Bone marrow (tissue), 2 donors: Measurements from ENCODE around the gene DOCK8.

Experiments used
- DNase-seq, 2 donors: peaks; one replicate each; lab custom pipeline; 2025; lab: John Stamatoyannopoulos, UW

Gene DOCK8

DNA sequence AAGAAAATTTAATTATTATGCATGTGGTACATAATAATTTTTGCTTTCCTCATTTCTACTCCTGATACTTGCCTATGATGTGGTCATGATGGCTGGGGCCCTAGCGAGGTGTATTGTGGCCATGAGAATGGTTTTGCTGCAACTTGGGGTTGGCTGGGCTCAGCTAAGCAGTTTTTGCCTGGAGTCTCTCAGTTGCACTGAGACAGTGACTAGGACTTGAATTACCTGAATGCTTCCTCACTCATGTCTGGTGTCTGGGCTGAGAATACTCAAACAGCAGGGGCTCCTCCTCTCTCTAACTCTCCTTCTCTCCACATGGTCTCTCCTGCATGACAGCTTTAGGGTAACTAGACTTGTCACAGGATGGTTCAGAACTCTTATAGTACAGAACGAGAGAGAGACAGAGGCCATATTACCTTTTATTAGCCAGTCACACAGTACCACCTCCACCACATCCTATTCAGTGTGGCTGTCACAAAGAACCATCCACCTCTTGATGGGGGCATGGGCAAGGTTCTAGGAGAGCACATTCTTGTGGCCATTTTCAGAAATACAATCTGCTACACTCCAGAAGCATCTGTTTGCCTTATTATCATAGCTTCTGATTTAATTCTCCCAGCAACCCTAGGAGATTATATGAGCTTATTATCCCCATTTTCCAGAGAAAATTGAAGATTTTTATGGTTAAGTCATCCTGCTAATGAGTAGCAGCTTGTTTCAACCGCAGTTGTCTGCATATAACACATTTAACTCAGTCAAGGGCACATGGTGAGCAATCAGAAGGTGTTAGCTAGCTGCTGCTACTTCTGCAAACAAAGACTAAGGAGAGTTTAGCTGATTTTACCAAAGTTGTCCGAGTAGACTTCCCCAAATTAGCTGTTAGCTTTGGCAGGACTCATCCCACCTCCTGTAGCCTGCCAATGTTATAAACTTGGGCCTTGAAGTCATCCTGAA is 245.1 kb downstream of the DOCK8 start:
- DNase-seq, result no peak

DNA sequence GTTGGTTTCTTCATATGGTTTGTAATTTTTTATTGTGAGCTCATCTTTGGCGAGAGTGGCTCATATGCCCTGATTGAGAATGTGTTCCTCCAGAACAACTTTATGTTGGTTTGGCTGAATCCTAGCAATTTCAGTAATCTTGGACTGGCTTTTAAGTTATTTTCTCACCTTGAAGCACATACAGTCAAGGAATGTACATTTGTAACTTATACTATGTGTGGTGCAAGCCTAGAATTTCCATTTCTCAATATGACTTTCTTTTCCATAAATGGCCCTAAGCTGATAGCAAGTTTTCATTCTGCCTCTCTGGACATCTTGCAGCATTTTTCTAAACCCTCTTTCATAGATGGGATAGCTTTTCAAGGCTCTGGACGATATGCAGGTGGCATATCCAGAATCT is 247.5 kb downstream of the DOCK8 start:
- no peak for DNase-seq

DNA sequence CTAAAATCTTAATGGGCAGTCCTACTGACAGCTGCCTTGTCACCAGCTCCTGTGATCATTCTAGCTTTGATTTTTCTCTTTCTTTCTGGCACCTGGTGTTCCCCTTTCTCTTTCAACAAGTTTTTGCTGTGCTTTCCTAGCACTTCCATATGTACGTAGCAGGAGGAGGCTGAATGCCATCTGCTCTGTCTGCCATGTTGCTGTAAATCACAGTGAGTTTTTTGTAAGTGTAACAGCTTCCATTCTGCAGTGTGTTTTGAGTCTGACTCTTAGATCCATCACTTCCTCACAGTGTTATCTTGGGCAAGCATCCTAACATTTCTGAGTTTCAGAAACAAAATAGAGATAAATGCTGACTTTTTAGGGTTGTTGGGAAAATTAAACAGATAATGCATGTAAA is 247.9 kb downstream of the DOCK8 start:
- DNase-seq, result no peak

DNA sequence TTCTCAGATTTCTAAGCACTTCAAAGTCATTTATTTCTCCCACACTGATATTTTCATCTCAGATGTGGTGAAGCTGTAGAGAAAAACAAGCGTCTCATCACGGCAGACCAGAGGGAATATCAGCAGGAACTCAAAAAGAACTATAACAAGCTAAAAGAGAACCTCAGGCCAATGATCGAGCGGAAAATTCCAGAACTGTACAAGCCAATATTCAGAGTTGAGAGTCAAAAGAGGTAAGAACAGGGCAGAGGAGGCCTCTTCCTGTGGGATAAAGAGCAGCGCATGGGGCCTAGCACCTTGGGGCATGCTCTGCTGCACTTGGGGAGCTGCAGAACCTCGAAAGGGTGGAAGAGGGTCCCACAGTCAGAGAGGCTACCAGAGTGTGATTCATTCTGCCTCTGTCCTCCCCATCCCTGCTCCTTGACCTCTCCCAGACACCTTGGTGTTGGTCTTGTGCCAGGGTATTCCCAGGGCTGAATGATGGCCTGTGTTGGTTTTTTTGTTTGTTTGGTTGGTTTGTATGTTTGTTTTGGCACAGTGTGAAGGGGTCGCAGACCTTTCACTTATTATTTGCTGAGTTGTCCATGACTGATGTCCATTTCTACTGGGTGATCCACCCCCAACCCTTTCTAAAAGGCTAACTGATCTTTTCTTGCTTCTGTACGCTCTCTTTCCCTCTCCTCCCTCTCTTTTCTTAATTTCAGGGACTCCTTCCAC is 248.9 kb downstream of the DOCK8 start:
- no peak for DNase-seq

DNA sequence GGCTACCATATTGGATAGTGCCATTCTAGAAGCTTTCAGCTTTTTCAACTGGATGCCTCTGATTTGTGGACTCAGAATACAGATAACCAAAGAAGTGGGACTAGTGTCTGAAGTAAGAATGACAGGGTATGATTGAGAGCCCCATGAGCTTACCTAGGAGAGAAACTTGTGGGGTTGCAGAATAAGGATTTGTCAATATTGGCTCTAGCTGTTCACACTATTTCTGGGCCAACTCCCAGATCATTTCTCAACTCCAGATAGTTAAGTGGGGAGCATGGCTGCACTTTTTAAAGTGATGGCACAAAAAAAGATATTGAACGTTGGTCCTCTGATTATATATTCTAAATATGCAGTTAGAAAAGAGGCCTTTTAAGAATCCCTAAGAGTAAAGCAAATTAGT is 252.1 kb downstream of the DOCK8 start:
- DNase-seq, result no peak

DNA sequence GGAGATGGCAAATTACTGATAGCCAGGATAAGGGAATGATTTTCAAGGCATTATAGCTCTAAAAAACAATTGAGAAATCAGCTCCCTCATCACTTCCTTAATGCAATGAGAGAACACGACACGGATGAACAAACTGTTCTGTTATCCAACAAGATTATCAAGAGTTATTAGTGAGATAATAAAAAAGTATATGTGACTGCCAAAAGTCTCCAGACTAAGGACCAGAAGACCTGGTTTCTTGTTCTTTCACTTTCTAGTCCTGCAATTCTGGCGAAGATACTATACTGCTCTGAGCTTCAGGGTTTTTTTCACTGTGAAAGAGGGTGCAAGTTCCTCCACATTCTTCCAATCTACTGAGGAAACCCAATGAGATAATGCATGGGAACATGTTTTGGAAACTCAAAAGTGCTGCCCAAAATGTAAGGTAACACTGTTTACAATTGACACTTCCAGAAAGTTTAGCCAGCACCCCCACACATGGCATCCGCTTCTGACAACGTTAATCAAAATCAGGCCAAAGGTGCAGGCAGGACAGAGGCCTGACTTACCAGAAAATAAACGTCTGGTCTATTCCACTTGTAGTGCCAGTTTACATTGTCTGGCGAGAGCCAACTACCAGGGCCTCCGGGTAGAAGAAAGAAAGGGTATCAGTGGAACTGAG is 254.2 kb downstream of the DOCK8 start:
- no peak for DNase-seq

DNA sequence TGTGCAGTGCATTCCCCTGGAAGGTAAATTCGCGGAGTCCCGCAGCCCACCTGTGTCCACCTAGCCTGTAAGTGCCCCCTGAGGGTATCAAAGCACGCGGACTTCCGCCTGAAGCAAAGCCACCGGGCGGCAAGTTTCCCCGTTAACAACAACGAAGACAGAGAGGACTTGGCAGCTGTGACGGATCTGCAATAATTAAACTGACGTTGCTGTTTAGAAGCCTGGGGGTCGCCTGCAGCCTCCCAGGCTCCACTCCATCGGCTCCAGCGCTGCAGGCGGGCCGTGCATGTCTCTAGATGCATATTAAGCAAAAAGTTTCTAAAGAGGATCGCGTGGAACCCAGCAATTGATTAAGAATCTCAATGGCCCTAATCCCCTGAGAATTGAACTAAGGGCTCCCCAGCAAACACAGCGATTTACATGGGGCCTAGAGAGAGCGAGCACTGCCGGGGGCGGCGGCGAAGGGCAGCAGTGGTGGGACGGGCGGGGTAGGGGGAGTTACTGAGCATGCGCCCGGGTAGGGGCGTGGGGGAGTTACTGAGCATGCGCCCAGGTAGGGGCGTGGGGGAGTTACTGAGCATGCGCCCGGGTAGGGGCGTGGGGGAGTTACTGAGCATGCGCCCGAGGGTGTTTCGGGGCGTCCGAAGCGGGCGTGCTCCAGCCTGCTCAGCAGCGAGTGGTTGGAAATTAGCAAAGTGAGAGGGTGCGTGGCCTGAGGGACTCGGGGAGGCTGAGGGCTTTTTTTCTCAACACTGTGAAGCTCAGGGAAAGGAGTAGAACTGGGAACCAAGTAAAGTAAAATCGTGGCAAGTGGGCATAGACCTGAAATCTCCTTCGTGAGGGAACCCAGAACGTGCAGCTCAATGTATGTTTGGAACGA is 255.2 kb downstream of the DOCK8 start:
- peak; percentile 54 to 85 for DNase-seq

DNA sequence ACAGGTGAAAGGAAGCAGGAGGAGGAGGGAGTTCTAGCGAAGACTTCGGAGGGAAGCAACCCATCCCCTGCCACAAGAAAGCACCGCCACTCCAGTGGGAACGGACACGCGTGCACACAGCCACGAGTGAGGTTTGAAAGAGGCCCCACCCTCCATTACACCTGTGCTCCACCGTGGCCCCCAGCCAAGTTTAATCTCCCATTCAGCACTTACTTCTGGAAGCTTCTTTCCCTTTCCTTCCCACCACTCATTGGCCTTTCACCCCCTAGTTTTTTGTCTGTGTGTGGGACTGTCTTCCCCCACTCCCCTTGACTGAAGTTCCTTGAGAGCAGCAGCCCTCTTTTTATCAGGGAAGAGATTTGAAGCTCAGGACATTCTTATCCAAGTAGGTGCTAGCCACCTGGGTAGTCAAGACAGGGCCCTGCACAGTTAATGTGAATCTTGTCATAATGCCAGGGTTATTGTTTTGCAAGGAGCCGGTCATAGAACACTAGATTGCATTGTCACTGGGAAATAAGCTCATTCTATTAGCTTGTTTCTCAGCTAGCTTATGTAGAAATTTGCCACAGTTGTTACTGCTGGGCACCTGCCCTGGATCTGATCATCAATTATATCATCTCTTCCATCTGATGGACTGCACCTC is 256.0 kb downstream of the DOCK8 start:
- no peak for DNase-seq

DNA sequence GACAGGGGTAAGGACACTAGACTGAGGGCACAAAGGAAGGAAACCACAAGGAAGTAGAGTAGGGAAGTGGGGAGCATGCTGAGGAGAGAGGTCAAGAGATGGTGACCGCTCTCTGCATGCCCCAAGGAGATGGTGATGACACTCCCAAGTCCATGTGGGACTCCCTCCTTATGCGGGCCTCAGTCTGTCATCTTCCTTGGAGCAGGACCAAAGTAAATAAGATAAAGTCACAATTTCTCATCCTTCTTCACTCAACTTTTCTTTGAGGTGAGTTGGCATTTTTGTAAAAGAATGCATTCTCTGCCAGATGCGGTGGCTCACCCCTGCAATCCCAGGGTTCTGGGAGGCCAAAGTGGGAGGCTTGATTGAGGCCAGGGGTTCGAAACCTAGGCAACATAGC is 256.7 kb downstream of the DOCK8 start:
- no peak for DNase-seq

DNA sequence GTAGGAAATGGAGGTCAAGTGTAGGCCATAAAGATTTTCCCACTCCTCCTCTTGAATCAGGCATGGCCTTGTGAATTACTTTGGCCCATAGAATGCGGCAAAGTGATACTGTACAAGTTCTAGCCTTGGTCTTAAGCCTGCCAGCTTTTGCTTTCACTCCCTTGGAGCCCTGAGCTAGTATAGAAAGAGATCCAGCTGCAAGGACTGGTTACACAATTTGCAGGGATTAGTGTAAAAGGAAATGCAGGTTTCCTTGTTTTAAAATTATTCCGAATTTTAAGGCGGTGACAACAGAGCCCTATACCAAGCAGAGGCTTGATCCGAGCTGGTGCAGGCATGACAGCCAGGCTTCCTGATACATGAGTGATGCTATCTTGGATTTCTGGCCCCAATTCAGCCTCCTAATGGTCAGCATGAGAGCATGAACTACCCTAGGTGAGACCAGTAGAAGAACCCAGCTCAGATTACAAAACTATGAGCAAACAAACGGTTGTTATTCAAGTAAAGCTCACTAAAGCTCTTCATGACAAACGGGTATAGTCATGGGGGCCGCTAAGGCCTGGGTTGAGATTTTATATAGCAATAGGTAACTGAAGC is 257.9 kb downstream of the DOCK8 start:
- no peak for DNase-seq

DNA sequence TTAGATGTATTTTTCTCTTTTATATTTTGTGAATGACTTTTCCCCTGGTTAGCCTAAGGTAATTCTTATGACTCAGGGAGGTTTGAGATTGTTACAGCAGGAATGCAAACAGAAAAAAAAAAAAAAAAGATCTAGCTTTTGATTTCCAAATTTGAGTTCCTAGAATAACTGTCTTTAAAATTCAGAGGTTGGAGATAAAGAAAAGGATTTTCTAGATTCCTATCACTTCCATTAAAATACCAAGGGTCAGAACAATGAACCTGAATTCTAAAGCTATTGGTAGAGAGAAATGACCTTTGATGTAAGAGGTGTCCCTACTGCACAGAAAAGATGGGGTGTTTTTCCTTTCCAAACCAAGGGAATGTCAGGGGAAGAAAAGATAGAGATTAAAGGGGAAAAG is 262.5 kb downstream of the DOCK8 start:
- DNase-seq, result no peak

DNA sequence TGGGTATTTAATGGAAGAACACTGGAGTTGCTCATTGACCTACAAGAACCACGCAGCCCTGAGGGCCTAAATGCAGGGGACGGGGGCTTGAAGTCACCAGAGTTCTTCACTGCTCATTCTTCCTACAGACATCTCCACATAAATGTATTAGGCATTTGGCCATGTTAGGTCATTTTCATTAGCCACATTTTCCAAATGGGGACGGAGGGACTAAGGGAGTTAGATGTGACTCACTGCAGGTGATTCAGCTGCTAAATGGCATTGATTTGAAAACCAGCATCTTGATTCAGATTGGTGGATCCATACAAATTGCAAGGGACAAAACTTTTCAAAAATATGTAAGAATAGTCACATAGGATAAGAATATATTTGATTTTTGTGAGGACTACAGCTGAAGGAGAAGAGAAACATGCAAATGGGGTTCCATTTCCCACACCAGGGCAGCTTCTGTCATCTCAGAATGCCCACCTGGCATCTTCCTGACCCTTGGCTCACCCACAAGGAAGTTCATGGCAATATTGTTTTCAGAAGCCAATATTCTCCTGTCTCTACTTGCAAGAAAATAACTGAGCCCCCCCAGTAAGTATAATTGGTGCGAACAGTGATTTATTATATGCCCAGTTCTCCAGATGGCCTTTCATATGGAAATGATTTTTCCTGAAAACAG is 264.8 kb downstream of the DOCK8 start:
- no peak for DNase-seq

DNA sequence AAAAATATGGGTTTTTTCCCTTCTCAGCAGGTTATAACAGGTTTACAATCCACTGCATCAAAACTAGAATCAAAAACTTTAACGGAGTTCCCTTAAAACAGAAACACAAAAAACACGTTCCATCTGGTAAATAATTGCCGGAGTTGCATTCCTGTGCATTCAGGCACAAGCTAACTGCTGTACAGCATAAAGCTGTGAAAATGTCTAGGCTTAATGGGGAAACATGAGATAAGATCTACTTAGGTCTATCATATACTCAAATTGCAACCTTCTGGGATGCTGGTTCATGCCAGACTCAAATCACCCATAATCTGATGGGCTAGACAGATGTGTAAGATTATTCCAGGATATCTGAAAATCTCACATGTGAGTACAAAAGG is 265.3 kb downstream of the DOCK8 start:
- no peak for DNase-seq

DNA sequence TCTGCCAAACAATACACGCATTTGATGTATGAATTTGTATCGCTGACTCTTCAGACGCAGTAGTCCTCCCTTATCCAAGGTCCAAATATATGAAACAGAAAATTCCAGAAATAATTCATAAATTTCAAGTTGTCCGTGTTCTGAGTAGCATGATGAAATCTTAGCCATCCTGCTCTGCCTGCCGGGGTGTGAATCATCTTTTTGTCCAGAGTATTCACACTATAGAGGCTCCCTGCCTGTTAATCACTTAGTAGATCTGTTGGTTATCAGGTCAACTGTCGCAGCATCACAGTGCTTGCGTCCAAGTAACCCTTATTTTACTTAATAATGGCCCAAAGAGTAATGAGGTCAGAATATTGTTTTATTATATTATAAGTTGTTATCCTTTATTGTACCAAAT is 268.1 kb downstream of the DOCK8 start:
- no peak for DNase-seq

DNA sequence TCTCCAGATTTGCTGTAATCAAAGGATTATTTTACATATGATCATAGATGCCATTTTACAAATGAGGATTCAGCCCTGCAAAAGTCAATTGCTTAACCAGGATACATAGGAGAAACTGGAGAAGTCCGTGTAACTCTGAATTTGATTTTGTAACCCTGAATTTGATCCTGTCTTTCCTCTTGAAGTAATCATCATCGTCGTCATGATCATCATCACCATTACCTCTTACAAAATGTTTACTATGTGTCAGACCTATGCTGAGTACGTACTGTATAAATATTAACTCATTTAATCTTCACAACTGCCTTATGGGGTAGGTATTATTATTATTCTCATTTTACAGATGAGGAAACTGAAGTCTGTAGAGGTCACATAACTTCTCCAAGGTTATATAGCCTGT is 271.5 kb downstream of the DOCK8 start:
- no peak for DNase-seq

DNA sequence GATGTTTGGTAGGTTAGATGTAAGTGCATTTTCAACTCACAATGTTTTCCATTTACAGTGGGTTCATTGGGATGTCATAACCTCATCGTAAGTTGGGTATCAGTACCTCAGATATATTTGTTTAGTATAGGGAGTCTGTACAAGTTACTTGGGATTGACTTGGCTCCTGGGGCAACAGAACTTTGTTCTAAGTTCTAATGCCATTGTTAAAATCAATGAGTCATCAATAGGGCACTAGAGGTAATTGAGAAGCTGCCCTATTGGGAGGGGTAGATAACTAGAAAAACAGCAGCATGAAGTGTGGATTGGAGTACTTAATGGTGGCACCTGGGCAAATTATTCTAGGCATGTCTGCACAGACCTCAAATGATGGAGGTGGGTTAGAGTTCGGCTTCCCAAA is 272.8 kb downstream of the DOCK8 start:
- DNase-seq, result no peak

DNA sequence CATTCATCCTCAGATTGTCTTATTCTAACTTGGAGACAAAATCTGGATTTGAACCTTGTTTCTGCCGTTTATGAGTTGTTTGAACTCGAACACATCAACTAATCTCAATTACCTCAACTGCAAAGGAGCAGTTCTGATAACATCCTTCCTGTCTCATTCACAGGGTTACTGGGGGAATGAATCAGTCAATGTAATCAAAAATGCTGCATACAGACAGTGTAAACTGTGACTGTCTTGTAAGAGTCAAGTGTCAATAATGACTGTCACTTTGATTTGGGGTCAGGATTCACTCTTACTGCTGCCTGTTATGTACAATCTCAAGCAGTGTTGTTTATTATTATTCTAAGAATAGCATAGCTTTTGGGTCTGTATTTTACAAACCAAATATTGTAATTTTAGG is 273.8 kb downstream of the DOCK8 start:
- DNase-seq, result no peak

DNA sequence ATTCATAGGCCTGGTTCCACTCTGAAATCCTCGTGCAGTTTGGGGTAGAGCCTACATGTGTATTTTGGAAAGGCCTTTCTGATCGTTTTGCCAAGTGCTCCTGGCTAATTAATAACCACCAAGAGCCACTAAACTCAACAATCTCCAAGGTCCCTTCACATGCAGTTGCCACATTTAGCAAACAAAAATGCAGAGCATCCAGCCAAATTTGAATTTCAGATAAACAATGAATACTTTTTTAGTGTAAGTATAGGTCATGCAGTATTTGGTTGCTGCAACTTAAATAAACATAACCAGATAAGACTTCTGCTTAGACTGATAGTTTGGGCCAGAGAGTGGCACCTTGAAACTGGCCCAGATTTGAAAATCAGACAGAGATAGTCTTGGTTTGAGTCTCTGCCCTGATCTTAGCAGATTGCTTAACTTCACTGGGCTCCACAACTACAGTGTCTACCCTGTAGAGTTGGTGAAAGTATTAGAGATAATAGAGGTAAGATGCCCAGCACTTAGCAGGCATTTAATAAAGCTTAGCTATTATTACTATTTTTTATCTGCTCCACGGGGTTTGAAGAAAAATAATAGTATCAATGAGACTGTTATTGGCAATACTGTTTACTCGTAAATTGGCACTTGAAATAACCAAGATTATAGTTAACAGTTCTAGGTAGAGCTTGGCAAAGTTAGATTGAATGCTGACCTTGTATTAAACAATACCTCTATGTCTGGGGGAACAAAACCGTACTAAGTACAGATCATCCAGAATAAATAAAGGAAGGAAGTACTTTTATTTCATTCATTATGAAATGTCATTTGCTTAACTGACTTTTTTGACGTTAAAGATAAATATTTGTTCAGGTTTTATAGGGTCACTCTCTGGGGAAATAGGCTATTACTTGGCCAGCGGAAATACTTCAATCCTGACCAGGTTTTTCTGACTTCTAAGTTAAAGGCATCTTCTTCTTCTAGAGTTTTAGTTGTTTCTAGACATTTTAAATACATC is 274.8 kb downstream of the DOCK8 start:
- DNase-seq, result no peak

DNA sequence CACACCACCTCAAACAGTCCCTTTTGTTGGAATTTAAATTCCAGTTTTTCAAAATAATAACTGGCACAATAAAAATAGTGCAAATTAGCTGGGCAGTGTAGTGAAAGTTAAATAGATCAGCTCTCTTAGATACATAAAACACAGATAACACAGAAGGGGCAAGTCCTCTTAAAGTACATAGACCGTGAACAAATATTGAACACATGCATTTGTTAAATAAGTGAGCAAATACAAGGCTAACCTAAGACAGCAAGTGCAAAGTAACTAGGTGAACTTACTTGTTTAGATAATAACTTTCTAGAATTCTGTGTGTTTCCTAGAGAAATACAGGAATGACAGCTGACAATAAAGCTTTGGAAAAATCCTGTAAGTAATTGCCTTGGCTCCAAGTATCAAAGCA is 280.1 kb downstream of the DOCK8 start:
- DNase-seq, result no peak
